Measurements from ENCODE around the gene SETD5. TPM values are rescaled to one million over a fixed set of nuclear protein-coding genes. Genes with fewer than 3 reads are reported as not detected.
"Not testable (repeated sequence)": the region's sequence is repeated elsewhere in the genome, so short reads cannot be mapped to it uniquely, and the experiment has no call there.

Gene SETD5
- total and polyA plus RNA-seq, 8 donors, result 11.2 to 431 (median 105) TPM

- Histone ChIP-seq H3K4me3 (no peak overlapping the region), H3K36me3 (peaks cover 49 to 100% (median 100%) of the 10 kb centered on the region in 4 donors), H3K27me3 (no peaks in the 10 kb centered on the region), H3K9me3 (no peaks in the 10 kb centered on the region), H3K4me1 (no peaks in the 10 kb centered on the region), H3K27ac (no peak overlapping the region)
- intact Hi-C loops (cut with DNase I; ENCODE audit: low total_unique reads), result no loop called here
- no peak for TF ChIP-seq CTCF (IDR thresholded peaks at IDR 0.05)
- no peak for TF ChIP-seq POLR2A (IDR thresholded peaks at IDR 0.05)
- no peak for TF ChIP-seq EP300 (IDR thresholded peaks at IDR 0.05)
- no peak for TF ChIP-seq POLR2AphosphoS5 (IDR thresholded peaks at IDR 0.05)
- DNase-seq, result no peak
- 91 to 98% (median 95%) methylated on average over 5 of the region's 5 CpGs for WGBS, 5 donors
These were observed 79.5 kb downstream of the SETD5 start for GRCh38 chr3:9476935-9477334.

GRCh38 chr3:9480265-9480664 lies 82.8 kb downstream of the SETD5 start:
- TF ChIP-seq CTCF (IDR thresholded peaks at IDR 0.05), result no peak
- no peak for TF ChIP-seq POLR2A (IDR thresholded peaks at IDR 0.05)
- no peak for TF ChIP-seq POLR2AphosphoS5 (IDR thresholded peaks at IDR 0.05)
- no peak for TF ChIP-seq EP300 (IDR thresholded peaks at IDR 0.05)
- Histone ChIP-seq H3K4me3 (no peak overlapping the region), H3K9me3 (no peaks in the 10 kb centered on the region), H3K4me1 (no peaks in the 10 kb centered on the region), H3K27me3 (no peaks in the 10 kb centered on the region), H3K27ac (no peak overlapping the region), H3K36me3 (peaks cover 25 to 99% (median 95%) of the 10 kb centered on the region in 4 donors)
- 92 to 100% (median 94%) methylated on average over 1 of the region's 1 CpG for WGBS, 5 donors
- intact Hi-C loops (cut with DNase I; ENCODE audit: low total_unique reads), result no loop called here
- no peak for DNase-seq

GRCh38 chr3:9485248-9485647 lies 87.8 kb downstream of the SETD5 start:
- DNase-seq, result no peak
- peaks cover 0 to 65% (median 54%) of the 10 kb centered on the region in 4 donors for H3K36me3 ChIP-seq
- peaks cover 0 to 12% (median 3%) of the 10 kb centered on the region in 4 donors for H3K9me3 ChIP-seq
- H3K27me3 ChIP-seq, result no peaks in the 10 kb centered on the region
- H3K27ac ChIP-seq, result no peak overlapping the region
- H3K4me1 ChIP-seq, result no peaks in the 10 kb centered on the region
- 89 to 100% (median 97%) methylated on average over 1 of the region's 1 CpG for WGBS, 5 donors
- no peak overlapping the region for H3K4me3 ChIP-seq
- TF ChIP-seq EP300 (IDR thresholded peaks at IDR 0.05) (no peak), CTCF (IDR thresholded peaks at IDR 0.05) (no peak), POLR2A (IDR thresholded peaks at IDR 0.05) (no peak), POLR2AphosphoS5 (IDR thresholded peaks at IDR 0.05) (no peak)
- intact Hi-C loops (cut with DNase I; ENCODE audit: low total_unique reads), result no loop called here

GRCh38 chr3:9491506-9491905 lies 94.1 kb downstream of the SETD5 start:
- Histone ChIP-seq H3K36me3 (peaks cover 0 to 5% (median 0%) of the 10 kb centered on the region in 4 donors), H3K27me3 (no peaks in the 10 kb centered on the region), H3K4me1 (no peaks in the 10 kb centered on the region), H3K4me3 (no peak overlapping the region), H3K9me3 (peaks cover 0 to 12% (median 3%) of the 10 kb centered on the region in 4 donors), H3K27ac (no peak overlapping the region)
- DNase-seq, result no peak
- no peak for TF ChIP-seq POLR2A (IDR thresholded peaks at IDR 0.05)
- TF ChIP-seq CTCF (IDR thresholded peaks at IDR 0.05), result no peak
- no peak for TF ChIP-seq POLR2AphosphoS5 (IDR thresholded peaks at IDR 0.05)
- TF ChIP-seq EP300 (IDR thresholded peaks at IDR 0.05), result no peak
- WGBS, 5 donors, result 52 to 69% (median 58%) methylated on average over 3 of the region's 3 CpGs
- intact Hi-C loops (cut with DNase I; ENCODE audit: low total_unique reads), result no loop called here

- DNase-seq; H3K4me3 ChIP-seq; H3K36me3 ChIP-seq; H3K27ac ChIP-seq; H3K9me3 ChIP-seq; H3K4me1 ChIP-seq; H3K27me3 ChIP-seq; intact Hi-C loops (cut with DNase I; ENCODE audit: low total_unique reads): not testable (repeated sequence)
- 89 to 93% (median 91%) methylated on average over 15 of the region's 15 CpGs for WGBS, 5 donors
These were observed 96.6 kb downstream of the SETD5 start for GRCh38 chr3:9494036-9494435.

All from stomach (tissue), 9 donors.